Body of pancreas (tissue), 4 donors: Measurements from ENCODE around the gene C16orf74.

Source experiments
- CTCF ChIP-seq, 7 experiments: fragments of 450-650 bp in 4 of 7; fragments of 200-600 bp in 3 of 7; sonication (generic) in 3 of 7; IDR thresholded peaks; one replicate each; pipeline ENCODE4 v1.5.1; 2016 to 2019; ENCODE audit warnings: antibody characterized with exemption in 7 of 7
- POLR2A ChIP-seq, 3 donors: fragments of 450-650 bp; IDR thresholded peaks; one replicate each; pipeline ENCODE4 v1.6.1; 2016; ENCODE audit warnings: antibody characterized with exemption in 3 of 3, mild to moderate bottlenecking in 2 of 3

GRCh38 chr16:85708338-85708737 lies 42.6 kb downstream of the C16orf74 start:
- TF ChIP-seq CTCF (IDR thresholded peaks at IDR 0.05) (no peak), POLR2A (IDR thresholded peaks at IDR 0.05) (no peak)
